HG02943 (cell line): ENCODE results near the gene NEK6.

Experiments used
- ATAC-seq: cut with Tn5 transposase; IDR thresholded peaks from one replicate; pipeline ENCODE4 v1.9.1; 2021; ENCODE audit warnings: mild to moderate bottlenecking, low read depth, moderate library complexity; ENCODE audit not compliant: unreplicated experiment

NEK6 gene

GRCh38 chr9:124293718-124294506, 36.2 kb downstream of the NEK6 start:
- ATAC-seq: no peak

GRCh38 chr9:124295159-124295794, 37.5 kb downstream of the NEK6 start:
- ATAC-seq: no peak

- no peak for ATAC-seq
These were observed 38.3 kb downstream of the NEK6 start for GRCh38 chr9:124296094-124296493.

DNA sequence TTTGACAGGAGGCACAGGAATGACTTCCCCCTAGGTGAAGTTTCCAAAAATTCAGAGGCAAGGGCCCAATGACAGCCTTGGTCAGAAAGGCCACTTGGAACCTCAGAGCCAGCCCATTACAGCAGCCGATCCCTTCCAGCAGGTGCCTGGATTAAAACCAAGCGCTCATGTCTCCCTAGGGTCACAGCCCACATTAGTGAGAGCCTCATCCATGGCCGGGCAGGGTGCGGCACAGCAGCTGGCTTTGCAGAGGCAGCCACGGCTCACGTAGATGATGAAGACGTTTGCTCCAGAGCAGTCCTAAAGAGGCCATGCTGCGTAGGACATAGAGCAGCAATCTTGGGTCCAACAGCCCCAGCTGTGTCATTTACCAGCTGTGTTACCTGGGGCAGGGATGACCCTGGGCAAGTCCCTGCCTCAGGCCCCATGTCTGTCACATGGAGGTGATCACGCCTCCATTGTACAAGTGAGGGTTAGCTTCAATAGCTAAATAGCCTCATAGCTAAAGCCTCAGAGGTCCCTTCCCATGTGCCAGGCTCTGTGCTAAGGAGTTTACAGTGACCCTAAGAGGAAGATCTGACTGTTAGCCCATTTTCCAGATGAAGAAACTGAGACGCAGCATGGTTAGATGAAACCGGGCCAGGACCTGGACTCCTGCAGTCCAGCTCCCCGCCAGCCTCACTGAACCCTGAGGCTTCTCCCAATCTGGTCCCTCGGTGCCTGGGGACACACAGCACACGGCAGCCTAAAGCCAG, 39.2 kb downstream of the NEK6 start:
- no peak for ATAC-seq

GRCh38 chr9:124297551-124297901, 39.8 kb downstream of the NEK6 start:
- ATAC-seq: no peak

DNA sequence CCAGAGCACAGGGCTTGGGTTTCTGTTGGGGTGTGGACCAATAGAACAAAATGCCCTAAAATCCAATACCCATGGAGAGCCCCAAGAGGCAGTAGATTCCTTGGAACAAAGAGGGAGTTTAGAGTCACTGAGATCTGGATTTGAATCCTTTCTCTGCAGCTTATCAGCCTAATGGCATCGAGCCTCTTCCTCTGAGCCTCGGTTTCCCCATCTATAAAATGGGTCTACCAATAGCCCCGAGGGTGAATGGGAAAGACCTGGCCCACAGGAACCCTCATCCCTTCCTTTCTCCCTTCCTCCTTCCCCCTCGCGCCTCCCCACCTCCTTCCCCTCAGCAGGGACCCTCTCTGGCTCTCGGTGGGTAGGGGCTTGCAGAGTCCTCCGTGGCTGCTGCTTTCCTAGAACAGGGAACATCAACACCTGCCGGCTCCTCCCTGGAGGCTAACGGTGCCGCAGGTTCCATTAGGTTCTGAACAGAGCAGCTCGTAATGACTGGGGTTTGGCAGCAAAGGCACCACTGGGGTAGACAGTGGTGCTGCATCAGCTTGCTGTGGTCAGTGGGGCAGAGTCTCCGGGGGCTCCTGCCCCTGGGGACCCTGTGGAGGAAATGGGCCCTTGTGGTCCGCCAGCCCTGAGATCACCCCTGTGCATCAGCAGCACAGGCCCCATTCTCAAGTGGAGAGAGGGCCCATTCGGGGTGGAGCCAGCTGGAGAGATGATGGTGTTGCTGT, 40.3 kb downstream of the NEK6 start:
- ATAC-seq: no peak

GRCh38 chr9:124298646-124299235, 41.0 kb downstream of the NEK6 start:
- no peak for ATAC-seq

DNA sequence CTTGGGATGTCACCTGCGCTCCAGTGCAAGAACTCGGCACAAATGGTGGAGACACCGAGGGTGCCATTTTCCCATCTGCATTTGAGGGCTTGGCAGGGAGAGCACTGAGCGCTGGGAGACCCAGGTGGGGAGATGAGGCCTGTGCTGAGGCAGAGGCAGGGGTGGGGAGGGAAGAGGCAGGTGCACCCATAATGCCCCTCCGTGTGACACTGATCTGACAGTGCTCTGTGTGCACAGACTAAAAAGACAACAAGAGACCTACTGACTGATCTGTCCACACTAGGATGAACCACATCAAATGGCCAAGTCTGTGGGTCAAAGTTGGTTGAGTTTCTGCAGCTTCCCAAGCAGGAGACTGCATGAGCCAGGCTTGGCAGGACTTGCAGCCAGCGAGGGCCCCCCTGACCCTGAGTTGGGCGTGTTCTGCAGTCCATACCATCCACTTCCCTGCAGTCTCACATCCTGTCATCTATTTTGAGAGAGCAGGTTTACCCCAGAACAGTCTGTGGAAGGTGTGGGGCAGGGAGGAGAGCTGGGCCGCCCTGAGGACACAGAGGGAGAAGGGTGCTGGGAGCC, 41.9 kb downstream of the NEK6 start:
- no peak for ATAC-seq

GRCh38 chr9:124300312-124300711, 42.6 kb downstream of the NEK6 start:
- ATAC-seq: no peak

- no peak for ATAC-seq
These were observed 45.2 kb downstream of the NEK6 start for GRCh38 chr9:124302921-124303320.

- no peak for ATAC-seq
These were observed 46.0 kb downstream of the NEK6 start for GRCh38 chr9:124303762-124304161.

GRCh38 chr9:124304285-124304684, 46.5 kb downstream of the NEK6 start:
- no peak for ATAC-seq

DNA sequence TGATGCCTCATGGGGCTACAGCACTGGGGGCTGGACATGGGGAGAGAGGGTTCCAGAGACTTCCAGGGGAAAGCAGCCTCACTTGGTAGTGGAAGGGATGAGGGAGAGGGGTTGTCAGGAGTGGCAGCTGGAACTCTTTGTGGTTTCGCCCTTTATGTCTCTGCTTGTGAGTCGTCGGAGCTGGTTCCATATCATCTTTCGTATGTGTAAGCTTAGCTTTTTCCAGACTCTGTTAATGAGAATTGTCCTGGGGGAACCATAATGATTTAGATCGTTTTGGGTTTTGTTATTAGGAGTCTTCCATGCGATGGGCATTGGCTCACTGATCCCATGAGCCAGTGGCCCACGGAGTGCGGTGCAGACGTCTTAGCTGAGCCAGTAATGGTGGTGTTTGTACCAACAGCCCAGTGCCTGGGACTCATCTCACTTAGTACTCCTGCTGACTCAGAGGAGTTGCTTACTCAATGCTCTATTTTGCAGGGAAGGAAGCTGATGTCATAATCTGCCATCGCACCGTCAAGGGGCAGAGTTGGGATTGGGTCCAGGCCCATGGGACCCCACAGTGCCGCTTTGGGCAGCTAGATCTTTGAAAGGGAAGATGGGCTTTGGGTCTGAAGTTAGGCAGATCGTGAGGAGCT, 48.5 kb downstream of the NEK6 start:
- no peak for ATAC-seq

- no peak for ATAC-seq
These were observed 49.8 kb downstream of the NEK6 start for GRCh38 chr9:124307379-124308030.

GRCh38 chr9:124308606-124309491, 51.1 kb downstream of the NEK6 start:
- ATAC-seq: no peak

DNA sequence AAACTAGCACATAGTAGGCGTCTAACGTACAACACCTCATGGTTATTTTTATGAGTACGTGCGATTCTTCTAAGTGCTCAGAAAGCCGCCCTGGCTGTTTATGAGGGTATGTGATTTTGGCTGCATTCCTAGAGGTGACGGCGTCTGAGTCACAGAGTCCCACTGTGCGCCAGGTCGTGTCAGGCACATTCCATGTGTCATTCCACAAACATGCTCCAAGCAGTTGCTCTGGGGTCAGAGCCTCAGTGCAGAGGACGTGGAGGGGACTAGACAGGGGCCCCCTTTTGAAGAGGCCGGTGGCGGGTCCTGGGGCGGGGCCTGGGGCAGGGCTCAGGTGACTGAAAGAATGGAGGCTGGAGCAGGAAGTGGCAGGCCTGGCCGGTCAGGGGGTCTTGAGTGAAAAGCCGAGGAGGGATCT, 51.9 kb downstream of the NEK6 start:
- ATAC-seq: no peak

- no peak for ATAC-seq
These were observed 53.5 kb downstream of the NEK6 start for GRCh38 chr9:124311283-124311682.
